B cell (primary cell): ENCODE results near the gene ETS1. TPM values are rescaled to one million over a fixed set of nuclear protein-coding genes. Genes with fewer than 3 reads are reported as not detected.

Experiments used
- ATAC-seq: fragments of 200-7000 bp; cut with Tn5 transposase; one replicate; pipeline ENCODE4 v1.10.0; 2021; ENCODE audit warnings: low read depth, mild to moderate bottlenecking, moderate number of reproducible peaks, moderate library complexity
- CTCF ChIA-PET: fragments of 350-600 bp; sonication (Branson Sonifier 250); formaldehyde crosslinking; loops from one replicate; lab custom pipeline; 2021; ENCODE audit warnings: antibody characterized with exemption, inconsistent platforms; lab: Charles Lee
- POLR2A ChIA-PET: fragments of 350-600 bp; sonication (Branson Sonifier 250); formaldehyde crosslinking; loops from one replicate; lab custom pipeline; 2021; ENCODE audit warnings: antibody characterized with exemption; lab: Charles Lee
- DNase-seq: peaks from one replicate; pipeline ENCODE4 v3.0.0; 2013
- H2AFZ ChIP-seq: 2 replicates; pipeline ENCODE4 v1.6.1; 2012; ENCODE audit warnings: mild to moderate bottlenecking, low read depth, low read length; ENCODE audit not compliant: insufficient read depth, poor library complexity, severe bottlenecking
- H3K27ac ChIP-seq, 2 donors: 1 replicate in 1 of 2; 2 replicates in 1 of 2; pipeline ENCODE4 v1.5.1; 2012 to 2013; ENCODE audit warnings: low read length in 2 of 2, mild to moderate bottlenecking in 2 of 2, moderate library complexity in 1 of 2
- H3K27me3 ChIP-seq, 4 experiments: fragments of 200-600 bp in 1 of 4; sonication (generic) in 1 of 4; replicated peaks in 1 of 4; 1 replicate in 2 of 4; 2 replicates in 2 of 4; pipeline versions ENCODE4 v1.6.1 to v1.7.0; 2013 to 2016; ENCODE audit warnings: low read length in 3 of 4, mild to moderate bottlenecking in 2 of 4, mixed read lengths in 1 of 4, moderate library complexity in 1 of 4; ENCODE audit not compliant: insufficient read depth in 4 of 4, control insufficient read depth in 3 of 4; ENCODE audit errors: control extremely low read depth in 1 of 4
- H3K36me3 ChIP-seq, 2 experiments: replicated peaks in 1 of 2; 1 replicate in 1 of 2; 2 replicates in 1 of 2; pipeline versions ENCODE4 v1.6.1 to v1.7.1; 2013; ENCODE audit warnings: low read length in 1 of 2; ENCODE audit not compliant: insufficient read depth in 2 of 2, control insufficient read depth in 1 of 2; ENCODE audit errors: control extremely low read depth in 1 of 2, extremely low read depth in 1 of 2
- H3K4me1 ChIP-seq, 2 donors: fragments of 200-600 bp in 1 of 2; sonication (generic) in 1 of 2; 1 replicate in 1 of 2; 2 replicates in 1 of 2; pipeline versions ENCODE4 v1.5.1 to v1.6.1; 2013 to 2017; ENCODE audit warnings: low read length in 2 of 2; ENCODE audit not compliant: control insufficient read depth in 2 of 2, insufficient read depth in 2 of 2
- H3K4me2 ChIP-seq: replicated peaks from 2 replicates; pipeline ENCODE3; 2012; ENCODE audit warnings: mild to moderate bottlenecking, low read depth, low read length; ENCODE audit not compliant: poor library complexity, severe bottlenecking
- H3K4me3 ChIP-seq, 5 experiments: fragments of 200-600 bp in 1 of 5; sonication (generic) in 1 of 5; 1 replicate in 3 of 5; 2 replicates in 2 of 5; pipeline versions ENCODE4 v1.5.1 to v1.7.0; 2011 to 2016; ENCODE audit warnings: low read length in 4 of 5, mild to moderate bottlenecking in 4 of 5, low read depth in 2 of 5, control low read depth in 1 of 5, moderate library complexity in 1 of 5; ENCODE audit not compliant: insufficient read depth in 1 of 5; ENCODE audit errors: control extremely low read depth in 1 of 5, extremely low read depth in 1 of 5
- H3K79me2 ChIP-seq: fragments of 200-600 bp; sonication (generic); one replicate; pipeline ENCODE4 v1.6.0; 2016; ENCODE audit warnings: low read length; ENCODE audit not compliant: control insufficient read depth, insufficient read depth
- H3K9ac ChIP-seq: fragments of 200-600 bp; sonication (generic); 2 replicates; pipeline ENCODE4 v1.6.1; 2017; ENCODE audit warnings: mild to moderate bottlenecking, low read length, moderate library complexity
- H3K9me3 ChIP-seq, 3 donors: one replicate each; pipeline versions ENCODE4 v1.6.1 to v1.7.1; 2013; ENCODE audit warnings: low read length in 2 of 3; ENCODE audit not compliant: control insufficient read depth in 2 of 3, insufficient read depth in 1 of 3; ENCODE audit errors: control extremely low read depth in 1 of 3
- H4K20me1 ChIP-seq: 2 replicates; pipeline ENCODE4 v1.6.0; 2012; ENCODE audit warnings: mild to moderate bottlenecking, low read length; ENCODE audit not compliant: insufficient read depth, control insufficient read depth, poor library complexity, severe bottlenecking
- H3K27ac Mint-ChIP-seq: one replicate; pipeline ENCODE4 v1.8.0; 2021; ENCODE audit warnings: mixed read lengths
- H3K27me3 Mint-ChIP-seq: one replicate; pipeline ENCODE4 v1.8.0; 2021; ENCODE audit warnings: mixed read lengths
- H3K4me1 Mint-ChIP-seq: one replicate; pipeline ENCODE4 v1.8.0; 2021; ENCODE audit warnings: mixed read lengths
- H3K4me3 Mint-ChIP-seq: one replicate; pipeline ENCODE4 v1.8.0; 2021; ENCODE audit warnings: mixed read lengths
- H3K9me3 Mint-ChIP-seq: one replicate; pipeline ENCODE4 v1.8.0; 2022; ENCODE audit warnings: mixed read lengths; ENCODE audit not compliant: insufficient read depth
- EZH2 ChIP-seq: IDR thresholded peaks from 2 replicates; pipeline ENCODE4 v1.6.1; 2012; ENCODE audit warnings: borderline replicate concordance, low read depth, mild to moderate bottlenecking, moderate library complexity, low read length; ENCODE audit not compliant: insufficient read depth, poor library complexity, severe bottlenecking
- WGBS: methylation state at CpG from one replicate; pipeline ENCODE4 v1.1.5; 2013; ENCODE audit warnings: missing lambda C conversion rate; ENCODE audit not compliant: insufficient coverage; 5-methylcytosine and 5-hydroxymethylcytosine counted together
- intact Hi-C: fragments of 100-400 bp; cut with micrococcal nuclease; formaldehyde crosslinking; loops from one replicate; pipeline ENCODE4 v1.10.0; 2022
- polyA plus RNA-seq: library from polyadenylated mRNA; depleted of rRNA; stranded (reverse); fragments of >200 nt; gene quantifications from 2 replicates; pipeline ENCODE4 v1.2.3, GENCODE V29; 2012
- total RNA-seq, 2 donors: library from RNA; stranded (reverse); fragments of 120-200 nt in 1 of 2; gene quantifications; 1 replicate in 1 of 2; 2 replicates in 1 of 2; pipeline versions ENCODE4 v1.2.3 to v1.2.4, GENCODE V29; 2013 to 2022
- TF ChIP-seq, protein P1 (sequence below): fragments of 200-600 bp; IDR thresholded peaks from one replicate; pipeline ENCODE4 v1.8.0; 2022; ENCODE audit warnings: antibody characterized with exemption, mild to moderate bottlenecking

The ETS1 gene
- total and polyA plus RNA-seq, 2 donors (not counting 1 experiment from before 2014, with no cell fraction given), result 115 to 271 TPM

DNA sequence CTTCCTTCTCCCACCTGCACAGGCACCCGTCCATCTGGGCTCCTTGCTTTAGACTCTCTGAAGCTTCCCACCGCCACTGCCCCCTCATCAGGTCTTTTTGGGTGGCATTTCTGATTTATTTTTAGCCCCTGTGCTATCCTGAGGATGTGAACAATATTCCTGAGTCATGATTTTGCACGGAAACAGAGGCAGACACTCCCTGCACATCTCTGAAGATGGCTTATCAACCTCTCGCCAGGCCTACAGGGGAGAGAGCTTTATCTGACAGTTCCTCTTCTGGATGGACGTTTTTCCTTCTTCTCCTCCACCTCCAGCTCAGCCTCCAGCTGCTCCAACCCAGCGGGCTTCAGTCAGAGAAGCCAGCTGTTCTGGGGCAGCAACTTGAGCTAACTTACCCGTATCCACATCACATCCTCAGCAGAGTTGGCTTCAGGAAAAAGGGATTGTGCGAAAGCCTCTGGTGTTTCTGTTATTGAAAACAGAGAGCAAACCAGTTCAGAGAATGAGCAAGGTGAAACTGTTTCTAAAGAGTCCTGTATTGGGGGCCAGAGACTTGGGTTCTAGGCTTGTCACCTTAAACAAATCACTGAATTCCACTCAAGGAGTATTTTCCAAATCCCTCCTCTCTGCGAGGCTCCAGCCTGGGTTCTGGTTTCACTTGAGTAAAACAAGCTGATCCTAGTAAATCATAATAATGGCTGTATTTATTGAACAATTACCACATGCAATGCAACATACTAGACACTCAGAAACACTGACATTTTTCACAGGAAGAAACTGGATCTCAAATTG, 33.1 kb upstream of the ETS1 start:
- intact Hi-C loops, result loop anchor here (1.0 kb wide), 1 partner anchor 9 kb away; no protein-coding TSS in a partner anchor
- Mint-ChIP-seq H3K4me3 (peak overlapping the region; percentile 62), H3K4me1 (peaks cover 86% of the 10 kb centered on the region), H3K9me3 (no peaks in the 10 kb centered on the region), H3K27ac (peak overlapping the region; percentile 91), H3K27me3 (no peaks in the 10 kb centered on the region)
- peaks cover 72 to 78% of the 10 kb centered on the region in 2 donors for H3K4me1 ChIP-seq
- WGBS, result 19% methylated on average over 6 of the region's 9 CpGs
- H3K27me3 ChIP-seq, result no peaks in the 10 kb centered on the region
- CTCF ChIA-PET, result interaction anchor here (1.2 to 16.6 kb wide), 5 partner anchors 8 to 68 kb away, joined by 3 to 625 read pairs (median 7); no protein-coding TSS in a partner anchor
- H3K79me2 ChIP-seq, result peaks cover 44% of the 10 kb centered on the region
- peak overlapping the region; percentile 66 for H2AFZ ChIP-seq
- no peak for DNase-seq
- POLR2A ChIA-PET, result interaction anchor here (0.6 to 15.8 kb wide), 6 partner anchors 8 to 112 kb away, joined by 3 to 305 read pairs (median 4); no protein-coding TSS in a partner anchor
- peak overlapping the region; percentile 33 for H3K4me2 ChIP-seq
- no peaks in the 10 kb centered on the region for H3K9me3 ChIP-seq
- no peaks in the 10 kb centered on the region for H3K36me3 ChIP-seq
- ATAC-seq, result no peak
- H3K4me3 ChIP-seq, result no peak overlapping the region
- no peaks in the 10 kb centered on the region for H4K20me1 ChIP-seq
- TF ChIP-seq EZH2, result no peak
- TF ChIP-seq, protein P1, sequence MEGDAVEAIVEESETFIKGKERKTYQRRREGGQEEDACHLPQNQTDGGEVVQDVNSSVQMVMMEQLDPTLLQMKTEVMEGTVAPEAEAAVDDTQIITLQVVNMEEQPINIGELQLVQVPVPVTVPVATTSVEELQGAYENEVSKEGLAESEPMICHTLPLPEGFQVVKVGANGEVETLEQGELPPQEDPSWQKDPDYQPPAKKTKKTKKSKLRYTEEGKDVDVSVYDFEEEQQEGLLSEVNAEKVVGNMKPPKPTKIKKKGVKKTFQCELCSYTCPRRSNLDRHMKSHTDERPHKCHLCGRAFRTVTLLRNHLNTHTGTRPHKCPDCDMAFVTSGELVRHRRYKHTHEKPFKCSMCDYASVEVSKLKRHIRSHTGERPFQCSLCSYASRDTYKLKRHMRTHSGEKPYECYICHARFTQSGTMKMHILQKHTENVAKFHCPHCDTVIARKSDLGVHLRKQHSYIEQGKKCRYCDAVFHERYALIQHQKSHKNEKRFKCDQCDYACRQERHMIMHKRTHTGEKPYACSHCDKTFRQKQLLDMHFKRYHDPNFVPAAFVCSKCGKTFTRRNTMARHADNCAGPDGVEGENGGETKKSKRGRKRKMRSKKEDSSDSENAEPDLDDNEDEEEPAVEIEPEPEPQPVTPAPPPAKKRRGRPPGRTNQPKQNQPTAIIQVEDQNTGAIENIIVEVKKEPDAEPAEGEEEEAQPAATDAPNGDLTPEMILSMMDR, result no peak
- H3K27ac ChIP-seq, result peak overlapping the region; percentile 15 to 62
- H3K9ac ChIP-seq, result no peak overlapping the region
